Measurements from ENCODE around the gene PROSER2.

PROSER2 gene

DNA sequence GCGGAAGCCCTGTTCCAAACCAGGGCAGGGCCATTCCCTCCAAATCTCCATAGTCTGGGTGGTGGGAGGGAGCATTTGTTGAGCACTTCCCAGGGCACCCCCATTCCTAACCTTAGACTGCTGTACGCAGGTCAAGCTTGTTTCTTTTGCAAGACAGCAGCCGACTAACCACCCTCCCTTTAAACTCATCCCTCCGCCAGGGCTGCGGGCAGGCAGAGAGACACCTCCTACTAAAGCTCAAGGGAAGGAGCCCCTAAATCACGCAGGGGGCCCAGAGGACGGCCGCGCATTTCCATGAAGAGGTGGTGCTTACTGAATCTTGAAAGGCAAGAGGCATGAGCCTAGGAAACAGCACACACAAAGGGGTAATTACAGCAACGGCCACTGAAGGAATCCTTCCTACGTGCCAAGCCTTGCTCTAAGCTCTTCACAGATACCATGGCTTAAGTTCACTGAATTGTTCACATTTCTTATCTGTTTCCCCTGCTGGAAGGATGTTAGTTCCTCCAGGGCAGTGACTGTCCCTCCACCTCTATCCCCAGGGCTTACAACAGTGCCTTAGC, 90.0 kb downstream of the PROSER2 start:
- DNase-seq, result no peak

DNA sequence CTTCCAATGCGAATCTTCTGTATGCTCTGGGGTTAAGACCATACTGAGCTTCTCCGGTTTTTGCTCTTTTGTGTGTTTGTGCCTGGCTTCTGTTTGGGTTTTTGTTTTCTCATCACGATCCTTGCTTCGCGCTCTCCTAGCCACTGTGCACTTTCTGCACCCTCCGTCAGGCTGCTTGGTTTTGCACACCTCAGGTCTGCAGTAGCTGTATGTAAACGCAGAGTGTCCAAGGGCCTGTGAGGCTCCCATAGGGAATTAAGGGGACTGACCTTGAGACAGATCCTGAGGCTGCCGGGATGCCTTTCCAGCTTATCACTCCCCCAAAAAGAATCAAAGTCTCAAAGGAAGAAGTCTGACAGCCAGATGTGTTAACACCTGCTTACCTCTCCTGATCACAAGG, 95.2 kb downstream of the PROSER2 start:
- DNase-seq, result no peak

DNA sequence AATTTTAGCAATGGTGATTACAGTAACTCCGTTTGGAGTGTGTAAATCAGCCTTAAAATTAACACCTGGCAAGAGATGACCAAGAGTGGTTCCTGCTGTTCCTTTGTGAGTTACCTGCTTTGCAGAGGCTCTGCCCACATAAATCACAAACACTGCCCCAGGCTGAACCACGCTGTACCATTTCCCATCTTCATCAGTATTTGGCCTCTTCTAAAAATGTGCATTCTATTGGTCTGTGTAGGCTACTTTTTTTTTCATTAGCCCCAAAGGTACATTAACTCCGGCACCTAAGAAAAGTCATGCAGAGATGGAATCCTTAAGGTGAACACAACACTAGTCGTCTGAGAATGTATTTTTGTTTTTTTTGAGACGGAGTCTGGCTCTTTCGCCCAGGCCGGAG, 96.1 kb downstream of the PROSER2 start:
- DNase-seq, result no peak
